Thyroid gland (tissue), 4 donors: Measurements from ENCODE around the gene DMC1. TPM values are rescaled to one million over a fixed set of nuclear protein-coding genes. Genes with fewer than 3 reads are reported as not detected.
"Not testable (repeated sequence)": the region's sequence is repeated elsewhere in the genome, so short reads cannot be mapped to it uniquely, and the experiment has no call there.

Source experiments
- DNase-seq, 2 donors: peaks; one replicate each; pipeline ENCODE4 v3.0.0-alpha.2; 2019
- H3K27ac ChIP-seq, 3 donors: fragments of 200-600 bp; sonication (generic); 1 replicate in 2 of 3; 2 replicates in 1 of 3; pipeline ENCODE4 v1.5.1; 2016 to 2019; ENCODE audit warnings: mild to moderate bottlenecking in 1 of 3, moderate library complexity in 1 of 3
- H3K27me3 ChIP-seq: fragments of 200-600 bp; sonication (generic); one replicate; pipeline ENCODE4 v1.5.1; 2019
- H3K36me3 ChIP-seq, 2 donors: fragments of 200-600 bp; sonication (generic); one replicate each; pipeline ENCODE4 v1.5.1; 2016 to 2019
- H3K4me1 ChIP-seq, 2 donors: fragments of 200-600 bp; sonication (generic); one replicate each; pipeline ENCODE4 v1.5.1; 2017 to 2019
- H3K4me3 ChIP-seq, 3 donors: fragments of 200-600 bp; sonication (generic); replicated peaks in 1 of 3; 1 replicate in 2 of 3; 2 replicates in 1 of 3; pipeline ENCODE4 v1.5.1; 2016; ENCODE audit warnings: mild to moderate bottlenecking in 1 of 3
- H3K9me3 ChIP-seq: fragments of 200-600 bp; sonication (generic); one replicate; pipeline ENCODE4 v1.5.1; 2017
- POLR2A ChIP-seq, 2 donors: fragments of 450-650 bp; IDR thresholded peaks; one replicate each; pipeline ENCODE4 v1.6.1; 2017; ENCODE audit warnings: antibody characterized with exemption in 2 of 2, mild to moderate bottlenecking in 2 of 2, moderate library complexity in 1 of 2
- WGBS, 2 donors: methylation state at CpG; one replicate each; pipeline ENCODE4 v1.1.5; 2017; 5-methylcytosine and 5-hydroxymethylcytosine counted together
- intact Hi-C: fragments of 100-400 bp; cut with DNase I; formaldehyde crosslinking; loops from one replicate; pipeline ENCODE4 v1.15.1; 2023
- total RNA-seq, 4 donors: library from RNA; depleted of rRNA; stranded (reverse); fragments of >200 nt; gene quantifications; one replicate each; pipeline ENCODE4 v1.2.3, GENCODE V29; 2016
- TF ChIP-seq, protein P1 (sequence below), 6 experiments: fragments of 200-600 bp in 3 of 6; fragments of 450-650 bp in 3 of 6; sonication (generic) in 3 of 6; IDR thresholded peaks; one replicate each; pipeline ENCODE4 v1.5.1; 2016 to 2019; ENCODE audit warnings: antibody characterized with exemption in 6 of 6, mild to moderate bottlenecking in 2 of 6, inconsistent platforms in 1 of 6, moderate library complexity in 1 of 6

Gene DMC1
- total RNA-seq, 4 donors from 2014 or later: 0.78 to 25.9 (median 1.1) TPM; not detected in 1

DNA sequence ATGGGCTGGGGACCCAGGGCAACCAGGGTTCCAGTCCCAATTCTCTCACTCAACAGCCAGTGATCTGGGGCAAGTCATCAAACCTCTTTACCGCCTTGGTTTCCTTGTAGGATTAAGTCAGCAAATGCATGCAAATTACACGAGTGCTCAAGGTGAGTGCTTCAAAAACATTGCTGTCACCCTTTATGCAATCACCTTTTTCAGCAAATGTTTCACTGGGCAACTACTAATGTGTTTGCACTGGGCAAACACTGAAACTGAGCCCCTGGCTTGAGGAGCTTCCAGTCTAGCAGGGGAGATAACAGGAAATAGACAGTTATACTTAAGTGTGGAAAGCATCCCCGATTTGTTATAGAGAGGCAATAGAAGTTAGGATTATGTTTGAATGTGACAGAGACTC lies 37.7 kb upstream of the DMC1 start:
- no peaks in the 10 kb centered on the region for H3K36me3 ChIP-seq
- WGBS, 2 donors: 91 to 98% methylated on average over 3 of the region's 3 CpGs
- no peaks in the 10 kb centered on the region for H3K27me3 ChIP-seq
- no peak overlapping the region for H3K4me3 ChIP-seq
- no peak for DNase-seq
- no peaks in the 10 kb centered on the region for H3K4me1 ChIP-seq
- no peak overlapping the region for H3K27ac ChIP-seq
- no peaks in the 10 kb centered on the region for H3K9me3 ChIP-seq
- TF ChIP-seq, protein P1, sequence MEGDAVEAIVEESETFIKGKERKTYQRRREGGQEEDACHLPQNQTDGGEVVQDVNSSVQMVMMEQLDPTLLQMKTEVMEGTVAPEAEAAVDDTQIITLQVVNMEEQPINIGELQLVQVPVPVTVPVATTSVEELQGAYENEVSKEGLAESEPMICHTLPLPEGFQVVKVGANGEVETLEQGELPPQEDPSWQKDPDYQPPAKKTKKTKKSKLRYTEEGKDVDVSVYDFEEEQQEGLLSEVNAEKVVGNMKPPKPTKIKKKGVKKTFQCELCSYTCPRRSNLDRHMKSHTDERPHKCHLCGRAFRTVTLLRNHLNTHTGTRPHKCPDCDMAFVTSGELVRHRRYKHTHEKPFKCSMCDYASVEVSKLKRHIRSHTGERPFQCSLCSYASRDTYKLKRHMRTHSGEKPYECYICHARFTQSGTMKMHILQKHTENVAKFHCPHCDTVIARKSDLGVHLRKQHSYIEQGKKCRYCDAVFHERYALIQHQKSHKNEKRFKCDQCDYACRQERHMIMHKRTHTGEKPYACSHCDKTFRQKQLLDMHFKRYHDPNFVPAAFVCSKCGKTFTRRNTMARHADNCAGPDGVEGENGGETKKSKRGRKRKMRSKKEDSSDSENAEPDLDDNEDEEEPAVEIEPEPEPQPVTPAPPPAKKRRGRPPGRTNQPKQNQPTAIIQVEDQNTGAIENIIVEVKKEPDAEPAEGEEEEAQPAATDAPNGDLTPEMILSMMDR (IDR thresholded peaks at IDR 0.05): no peak
- TF ChIP-seq POLR2A (IDR thresholded peaks at IDR 0.05): no peak
- intact Hi-C loops: no loop called here

DNA sequence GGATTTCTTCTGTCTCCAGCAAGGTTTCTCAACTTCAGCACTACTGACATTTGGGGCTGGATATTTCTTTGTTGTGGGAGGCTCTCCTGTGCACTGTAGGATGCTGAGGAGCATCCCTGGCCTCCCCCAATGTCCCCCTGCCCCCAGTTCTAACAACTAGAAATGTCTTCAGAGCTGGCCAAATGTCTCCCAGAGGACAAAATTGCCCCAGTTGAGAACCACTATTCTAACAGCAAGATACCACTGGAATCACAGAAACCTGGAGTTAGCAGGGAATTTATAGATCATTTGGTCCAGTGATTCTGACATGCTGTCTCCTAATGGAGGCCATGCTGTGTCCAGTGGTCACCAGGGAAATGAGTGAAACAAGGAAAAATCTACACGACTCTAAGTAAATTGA lies 32.2 kb upstream of the DMC1 start:
- Histone ChIP-seq H3K4me3 (no peak overlapping the region), H3K27ac (no peak overlapping the region), H3K27me3 (no peaks in the 10 kb centered on the region), H3K36me3 (no peaks in the 10 kb centered on the region), H3K4me1 (no peaks in the 10 kb centered on the region), H3K9me3 (no peaks in the 10 kb centered on the region)
- 87 to 90% methylated on average over 1 of the region's 1 CpG for WGBS, 2 donors
- intact Hi-C loops: no loop called here
- DNase-seq: no peak
- no peak for TF ChIP-seq POLR2A (IDR thresholded peaks at IDR 0.05)
- TF ChIP-seq, protein P1 (IDR thresholded peaks at IDR 0.05): no peak

DNA sequence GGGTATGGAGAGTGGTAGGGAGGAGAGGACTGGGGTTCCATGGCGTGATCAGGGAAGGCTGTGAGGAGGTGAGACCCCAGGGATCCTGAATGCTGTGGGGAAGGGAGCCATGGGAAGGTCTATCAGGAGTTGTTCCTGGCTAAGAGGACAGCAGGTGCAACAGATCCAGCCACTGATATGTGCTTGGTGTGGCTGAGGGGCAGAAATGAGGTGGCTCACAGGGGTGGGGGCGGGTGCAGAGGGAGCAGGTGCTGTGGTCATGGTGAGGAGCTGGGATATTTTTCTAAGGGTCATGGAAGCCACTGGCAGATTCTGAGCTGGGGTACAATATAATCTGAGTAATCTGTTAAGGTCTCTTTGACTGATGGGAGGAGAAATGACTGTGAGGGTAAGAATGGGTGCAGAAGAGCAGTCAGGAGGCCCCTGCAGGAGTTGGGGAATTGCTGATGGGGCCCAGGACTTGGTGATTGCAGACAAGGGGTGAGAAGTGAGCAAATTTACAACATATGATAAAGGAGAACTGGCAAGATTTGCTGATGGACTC lies 31.3 kb upstream of the DMC1 start:
- no peak for DNase-seq
- 87 to 99% methylated on average over 2 of the region's 2 CpGs for WGBS, 2 donors
- intact Hi-C loops: no loop called here

DNA sequence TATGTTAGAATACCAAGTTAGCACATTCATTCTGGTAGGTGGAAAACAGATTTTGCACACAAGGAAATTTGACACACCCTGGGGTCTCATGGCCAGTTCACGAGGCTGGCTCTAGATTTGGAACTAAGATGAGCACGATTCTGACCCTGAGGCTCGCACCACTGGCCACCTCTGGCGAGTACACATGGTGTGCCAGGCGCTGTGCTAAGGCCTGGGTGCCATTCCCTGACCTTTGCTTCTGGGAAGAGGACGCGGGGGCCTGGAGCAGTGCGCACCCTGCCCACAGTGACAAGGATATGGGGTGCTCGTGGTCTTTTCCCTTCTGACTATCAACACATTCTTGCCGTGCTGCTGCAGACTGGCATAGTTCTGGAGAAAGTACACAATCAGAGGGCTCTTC lies 29.5 kb upstream of the DMC1 start:
- no peaks in the 10 kb centered on the region for H3K36me3 ChIP-seq
- intact Hi-C loops: no loop called here
- H3K27me3 ChIP-seq: no peaks in the 10 kb centered on the region
- no peak overlapping the region for H3K4me3 ChIP-seq
- no peaks in the 10 kb centered on the region for H3K4me1 ChIP-seq
- H3K9me3 ChIP-seq: no peaks in the 10 kb centered on the region
- DNase-seq: no peak
- TF ChIP-seq POLR2A (IDR thresholded peaks at IDR 0.05): no peak
- TF ChIP-seq, protein P1 (IDR thresholded peaks at IDR 0.05): no peak
- H3K27ac ChIP-seq: no peak overlapping the region
- 95% methylated on average over 9 to 10 of the region's 10 CpGs for WGBS, 2 donors

More for the DNA sequence above, 31.3 kb upstream of the DMC1 start:
- no peak overlapping the region for H3K4me3 ChIP-seq
- H3K27ac ChIP-seq: no peak overlapping the region
- H3K36me3 ChIP-seq: no peaks in the 10 kb centered on the region
- TF ChIP-seq, protein P1 (IDR thresholded peaks at IDR 0.05): no peak
- TF ChIP-seq POLR2A (IDR thresholded peaks at IDR 0.05): no peak
- H3K4me1 ChIP-seq: no peaks in the 10 kb centered on the region
- no peaks in the 10 kb centered on the region for H3K27me3 ChIP-seq
- no peaks in the 10 kb centered on the region for H3K9me3 ChIP-seq

DNA sequence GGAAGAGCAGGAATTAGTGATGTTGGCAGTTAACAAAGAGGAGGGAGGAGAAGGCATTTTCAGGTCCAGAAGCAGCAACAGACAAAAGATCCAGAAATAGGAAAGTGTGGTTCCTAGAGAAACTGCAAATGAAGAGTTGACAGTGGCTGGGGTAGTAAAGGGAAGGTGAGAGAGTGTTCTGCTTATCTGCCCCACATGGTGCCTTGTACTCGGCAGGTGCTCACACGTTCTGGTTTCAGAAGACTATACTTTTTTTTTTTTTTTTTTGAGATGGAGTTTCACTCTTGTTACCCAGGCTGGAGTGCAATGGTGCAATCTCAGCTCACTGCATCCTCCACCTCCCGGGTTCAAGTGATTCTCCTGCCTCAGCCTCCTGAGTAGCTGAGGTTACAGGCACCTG lies 12.9 kb upstream of the DMC1 start:
- H3K27me3 ChIP-seq, H3K4me3 ChIP-seq, intact Hi-C loops, H3K9me3 ChIP-seq, H3K4me1 ChIP-seq, H3K36me3 ChIP-seq, DNase-seq, H3K27ac ChIP-seq: not testable (repeated sequence)
- 82 to 88% methylated on average over 3 of the region's 3 CpGs for WGBS, 2 donors

DNA sequence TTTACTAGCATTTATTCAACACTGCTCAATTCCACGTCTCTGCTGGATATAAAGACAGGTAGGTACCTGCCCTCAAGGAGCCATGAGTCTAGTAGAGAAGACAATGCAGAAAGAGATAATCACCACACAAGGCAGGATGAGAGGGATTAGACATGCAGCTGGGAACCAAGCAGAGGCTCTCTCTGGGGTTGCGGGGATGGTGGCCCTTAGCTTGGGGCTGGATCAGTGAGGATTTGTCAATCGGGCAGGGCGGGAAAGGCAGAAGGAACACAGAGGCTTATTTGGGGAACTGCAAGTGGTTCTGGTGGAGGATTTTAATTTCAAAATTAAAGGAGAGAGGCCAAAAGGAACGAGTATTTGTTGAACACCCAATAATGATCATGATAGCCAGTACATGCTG lies 8.5 kb upstream of the DMC1 start:
- Histone ChIP-seq H3K4me1 (no peaks in the 10 kb centered on the region), H3K4me3 (no peak overlapping the region), H3K36me3 (no peaks in the 10 kb centered on the region), H3K9me3 (no peaks in the 10 kb centered on the region), H3K27me3 (no peaks in the 10 kb centered on the region), H3K27ac (no peak overlapping the region)
- DNase-seq: no peak
- 72 to 73% methylated on average over 5 of the region's 5 CpGs for WGBS, 2 donors
- intact Hi-C loops: no loop called here
- TF ChIP-seq POLR2A (IDR thresholded peaks at IDR 0.05): no peak
- TF ChIP-seq, protein P1 (IDR thresholded peaks at IDR 0.05): no peak
